NCI-H1105 treated with DMSO at 0.1 percent for 48 hours (cell line): ENCODE measurements around the gene ZNF200.
"Not testable (repeated sequence)": the region's sequence is repeated elsewhere in the genome, so short reads cannot be mapped to it uniquely, and the experiment has no call there.

Experiments used
- DNase-seq: peaks from one replicate; lab custom pipeline; 2025; lab: John Stamatoyannopoulos, UW

ZNF200 gene

GRCh38 chr16:3198334-3199072 is 36.5 kb downstream of the ZNF200 start:
- DNase-seq: no peak

DNA sequence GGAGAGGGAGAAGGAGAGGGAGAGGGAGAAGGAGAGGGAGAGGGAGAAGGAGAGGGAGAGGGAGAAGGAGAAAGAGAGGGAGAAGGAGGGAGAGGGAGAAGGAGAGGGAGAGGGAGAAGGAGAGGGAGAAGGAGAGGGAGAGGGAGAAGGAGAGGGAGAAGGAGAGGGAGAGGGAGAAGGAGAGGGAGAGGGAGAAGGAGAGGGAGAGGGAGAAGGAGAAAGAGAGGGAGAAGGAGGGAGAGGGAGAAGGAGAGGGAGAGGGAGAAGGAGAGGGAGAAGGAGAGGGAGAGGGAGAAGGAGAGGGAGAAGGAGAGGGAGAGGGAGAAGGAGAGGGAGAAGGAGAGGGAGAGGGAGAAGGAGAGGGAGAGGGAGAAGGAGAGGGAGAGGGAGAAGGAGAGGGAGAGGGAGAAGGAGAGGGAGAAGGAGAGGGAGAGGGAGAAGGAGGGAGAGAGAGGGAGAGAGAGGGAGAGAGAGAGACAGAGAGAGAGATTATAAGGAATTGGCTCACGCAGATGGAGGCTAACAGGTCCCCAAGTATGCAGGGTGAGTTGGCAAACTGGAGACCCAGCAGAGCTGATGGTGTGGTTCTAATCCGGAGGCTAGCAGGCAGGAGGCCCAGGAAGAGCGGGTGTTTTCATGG is 37.1 kb downstream of the ZNF200 start:
- not testable (repeated sequence) for DNase-seq

DNA sequence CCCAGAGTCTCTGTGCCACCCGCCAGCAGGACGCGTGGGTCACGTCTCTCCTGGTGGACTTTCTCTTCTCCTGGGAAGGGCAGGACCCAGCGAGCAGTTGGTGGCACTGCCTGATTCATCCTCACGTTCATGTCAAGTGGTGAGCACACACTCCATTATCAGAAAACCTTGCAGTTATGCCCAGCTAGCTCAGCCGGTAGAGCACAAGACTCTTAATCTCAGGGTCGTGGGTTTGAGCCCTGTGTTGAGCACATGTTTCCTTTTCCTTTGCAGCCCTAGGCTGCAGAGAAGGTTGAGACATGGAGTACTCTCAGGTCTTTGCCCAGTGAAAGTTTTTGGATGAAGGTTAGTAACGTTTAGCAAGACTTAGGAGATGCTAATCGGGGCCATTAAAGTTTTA is 39.0 kb downstream of the ZNF200 start:
- DNase-seq: no peak

DNA sequence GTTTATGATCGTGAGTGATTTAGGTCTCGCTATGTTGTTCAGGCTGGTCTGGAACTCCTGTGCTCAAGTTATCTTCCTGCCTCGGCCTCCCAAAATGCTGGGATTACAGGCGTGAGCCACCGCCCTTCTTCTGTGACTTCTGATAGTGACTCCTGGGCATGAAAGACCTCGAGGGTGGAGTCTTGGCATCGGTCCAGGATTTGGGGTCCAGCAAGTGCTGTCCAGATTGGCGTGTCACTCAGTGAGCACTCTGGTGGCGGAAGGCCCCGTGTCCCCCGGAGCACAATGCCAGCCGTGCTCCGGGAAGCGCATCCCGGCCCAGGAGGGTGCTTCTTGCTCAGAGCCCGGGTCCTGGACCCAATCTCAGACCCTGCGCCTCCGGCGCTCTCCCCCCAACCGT is 40.2 kb downstream of the ZNF200 start:
- DNase-seq: no peak

GRCh38 chr16:3193221-3194212 is 41.4 kb downstream of the ZNF200 start:
- no peak for DNase-seq

- DNase-seq: no peak
Measured at GRCh38 chr16:3192476-3193019, 42.4 kb downstream of the ZNF200 start.

- peak; percentile 8 for DNase-seq
Measured at GRCh38 chr16:3190949-3191353, 44.0 kb downstream of the ZNF200 start.

DNA sequence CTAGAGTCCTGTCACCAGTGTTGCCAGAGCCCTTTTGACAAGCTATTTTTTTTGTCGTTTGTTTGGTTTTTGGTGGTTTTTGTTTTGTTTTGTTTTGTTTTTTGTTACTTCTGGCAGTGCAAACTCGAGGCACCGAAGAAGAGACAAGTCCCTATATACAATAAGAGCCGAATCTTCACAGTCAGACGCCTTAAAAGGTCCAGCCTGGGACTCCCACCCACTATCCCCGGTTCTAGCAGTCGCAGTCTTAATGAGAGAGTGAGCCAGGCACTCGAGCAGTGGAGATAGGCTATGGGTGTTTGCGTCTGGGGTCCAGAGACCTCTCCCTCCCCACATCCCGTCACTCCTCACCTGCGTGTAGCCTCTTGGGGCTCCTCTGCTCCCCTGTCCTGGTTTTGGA is 45.1 kb downstream of the ZNF200 start:
- DNase-seq: no peak

- no peak for DNase-seq
Measured at GRCh38 chr16:3188925-3189825, 45.8 kb downstream of the ZNF200 start.

DNA sequence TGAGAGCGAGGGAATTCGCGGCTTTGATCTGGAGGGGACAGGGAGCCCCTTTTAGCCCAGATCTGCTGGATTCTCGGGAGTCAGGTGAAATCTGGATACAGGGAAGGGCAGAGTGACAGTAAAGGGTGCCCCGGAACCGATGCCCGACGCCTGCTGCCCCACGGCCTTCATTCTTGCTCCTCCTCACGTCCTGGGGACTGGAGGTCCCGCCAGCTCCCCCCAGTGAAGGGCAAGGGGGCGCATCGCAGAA is 46.4 kb downstream of the ZNF200 start:
- DNase-seq: no peak

DNA sequence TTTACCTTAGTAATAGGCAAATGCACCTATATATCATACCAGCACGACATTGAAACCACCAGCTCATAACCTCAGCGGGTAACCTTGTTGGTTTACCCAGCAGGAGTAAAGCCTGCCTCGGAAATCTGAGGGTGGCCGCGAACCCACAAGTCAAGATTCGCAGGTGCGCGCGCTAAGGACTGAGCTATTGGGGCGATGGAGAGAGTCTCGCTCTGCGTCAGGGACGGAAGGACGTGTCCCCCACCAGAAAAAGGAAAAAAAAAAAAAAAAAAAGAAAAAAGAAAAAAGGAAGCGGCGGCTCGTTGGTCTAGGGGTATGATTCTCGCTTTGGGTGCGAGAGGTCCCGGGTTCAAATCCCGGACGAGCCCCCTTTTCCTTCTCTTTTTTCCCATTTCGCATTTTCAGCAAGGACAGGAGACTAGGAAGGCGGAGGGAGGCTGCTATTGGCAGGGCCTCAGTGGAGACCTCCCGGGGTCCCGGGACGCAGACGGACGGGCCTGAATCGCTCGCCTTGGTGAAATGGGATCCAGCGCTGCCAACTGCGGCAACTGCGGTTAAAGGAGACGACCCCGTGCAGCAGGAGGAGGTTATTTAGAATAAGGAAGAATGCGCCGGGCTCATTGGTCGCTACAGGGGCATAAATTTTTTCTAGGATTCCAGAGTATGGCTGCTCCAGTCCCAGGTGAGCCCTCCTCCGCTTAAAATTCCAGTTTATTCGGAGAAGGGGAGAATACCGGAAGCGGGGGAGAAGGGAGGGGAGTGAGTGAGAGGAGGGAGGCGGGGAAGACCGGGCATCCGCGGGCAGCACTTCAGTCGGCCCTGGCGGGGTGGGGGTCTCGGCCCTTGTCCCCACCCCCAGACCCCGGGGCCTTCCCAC is 46.9 kb downstream of the ZNF200 start, which contains the start of gene OR1F1:
OR1F1 (plus strand) TSS at position 407 of the 877 bp plus-strand sequence.
- DNase-seq: peak; percentile 51

GRCh38 chr16:3186946-3187690 is 47.8 kb downstream of the ZNF200 start:
- DNase-seq: no peak

DNA sequence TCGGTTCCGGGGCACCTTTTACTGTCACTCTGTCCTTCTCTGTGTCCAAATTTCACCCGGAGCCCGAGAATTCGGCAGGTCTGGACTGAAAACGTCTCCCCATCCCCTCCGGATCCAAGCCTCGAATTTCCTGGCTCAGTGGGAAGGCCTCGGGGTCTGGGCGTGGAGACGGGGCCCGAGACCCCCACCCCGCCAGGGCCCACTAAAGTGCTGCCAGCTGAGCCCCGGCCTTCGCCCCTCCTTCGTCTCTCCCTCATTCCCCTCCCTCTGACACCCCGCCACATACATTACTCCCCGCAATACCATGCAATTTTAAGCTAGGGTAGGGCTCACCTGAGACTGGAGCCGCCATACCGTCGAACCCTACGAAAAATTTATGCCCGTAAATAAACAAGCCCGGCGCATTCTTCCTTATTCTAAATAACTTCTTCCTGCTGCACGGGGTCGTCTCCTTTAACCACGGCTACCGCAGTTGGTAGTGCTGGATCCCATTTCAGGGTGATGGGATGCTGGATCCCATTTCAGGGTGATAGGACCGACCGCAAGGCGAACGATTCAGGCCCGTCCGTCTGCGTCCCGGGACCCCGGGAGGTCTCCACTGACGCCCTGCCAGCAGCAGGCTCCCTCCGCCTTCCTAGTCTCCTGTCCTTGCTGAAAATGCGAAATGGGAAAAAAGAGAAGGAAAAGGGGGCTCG is 51.4 kb downstream of the ZNF200 start:
- no peak for DNase-seq

- no peak for DNase-seq
Measured at GRCh38 chr16:3182608-3183444, 52.1 kb downstream of the ZNF200 start.

DNA sequence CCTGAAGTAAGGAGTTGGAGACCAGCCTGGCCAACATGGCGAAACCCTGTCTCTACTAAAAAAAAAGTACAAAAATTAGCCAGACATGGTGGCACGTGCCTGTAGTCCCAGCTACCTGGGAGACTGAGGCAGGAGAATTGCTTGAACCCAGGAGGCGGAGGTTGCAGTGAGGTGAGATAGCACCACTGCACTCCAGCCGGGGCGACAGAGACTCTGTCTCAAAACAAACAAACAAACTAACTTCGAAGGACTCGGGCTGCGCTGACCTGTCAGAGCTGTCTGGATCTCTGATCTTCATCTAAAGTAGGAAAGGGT is 52.7 kb downstream of the ZNF200 start:
- not testable (repeated sequence) for DNase-seq

DNA sequence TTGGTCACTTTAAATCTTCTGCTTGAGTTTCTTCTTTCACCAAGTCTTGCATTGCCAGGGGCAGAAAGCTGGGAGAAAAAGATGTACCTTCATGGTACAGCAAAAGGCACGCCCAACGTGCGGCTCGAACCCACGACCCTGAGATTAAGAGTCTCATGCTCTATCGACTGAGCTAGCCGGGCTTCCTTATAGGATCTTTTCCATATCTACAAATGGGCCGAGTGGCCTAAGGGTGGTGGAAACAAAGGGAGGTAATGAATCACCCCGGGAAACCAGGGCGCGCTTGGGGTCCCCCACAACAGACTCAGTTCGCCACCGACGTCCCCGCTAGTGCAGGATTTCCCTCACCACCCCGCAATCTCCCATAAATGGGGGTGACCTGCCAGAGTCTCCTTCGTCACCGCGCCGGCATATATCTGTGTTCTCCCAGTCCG is 54.5 kb downstream of the ZNF200 start:
- no peak for DNase-seq

GRCh38 chr16:3179651-3180050 is 55.3 kb downstream of the ZNF200 start:
- DNase-seq: no peak
